HCT116 (cell line): Measurements from ENCODE around the gene MAP2K2.

Experiments used
- CTCF ChIP-seq, 3 experiments: fragments of 200-600 bp in 1 of 3; sonication (generic) in 1 of 3; IDR thresholded peaks in 2 of 3; conservative IDR thresholded peaks in 1 of 3; 2 replicates each; pipeline ENCODE4 v1.5.1; 2012 to 2017; ENCODE audit warnings: low read depth in 2 of 3, low read length in 2 of 3, antibody characterized with exemption in 1 of 3, borderline replicate concordance in 1 of 3, control low read depth in 1 of 3, mild to moderate bottlenecking in 1 of 3, mixed read lengths in 1 of 3, mixed run types in 1 of 3, moderate library complexity in 1 of 3; ENCODE audit not compliant: insufficient read depth in 1 of 3
- EZH2phosphoT487 ChIP-seq: fragments of 200-600 bp; IDR thresholded peaks from 2 replicates; pipeline ENCODE4 v1.6.1; 2018; ENCODE audit warnings: antibody characterized with exemption, borderline replicate concordance
- POLR2A ChIP-seq: IDR thresholded peaks from 2 replicates; pipeline ENCODE4 v1.7.0; 2011; ENCODE audit warnings: borderline replicate concordance; ENCODE audit not compliant: insufficient read depth, insufficient read length; ENCODE audit errors: extremely low read depth
- SIN3A ChIP-seq: IDR thresholded peaks from 2 replicates; pipeline ENCODE4 v1.6.1; 2012; ENCODE audit warnings: low read depth

GRCh38 chr19:4149518-4150288 is 25.8 kb upstream of the MAP2K2 start:
- no peak for TF ChIP-seq CTCF (IDR thresholded peaks at IDR 0.05 in 2 of 3, conservative IDR thresholded peaks at IDR 0.05 in 1 of 3; ENCODE audit: borderline replicate concordance in 1 of 3, insufficient read depth in 1 of 3, low read depth in 2 of 3, low read length in 2 of 3)
- no peak for TF ChIP-seq POLR2A
- TF ChIP-seq SIN3A: no peak
- no peak for TF ChIP-seq EZH2phosphoT487
